OCI-LY3 (cell line): ENCODE measurements around the gene CYP27A1.

Experiments used
- EZH2phosphoT487 ChIP-seq: fragments of 200-600 bp; shearing (Covaris generic); IDR thresholded peaks from 2 replicates; pipeline ENCODE4 v1.6.1; 2018; ENCODE audit warnings: antibody characterized with exemption, mixed run types, low read depth
- TF ChIP-seq, protein P1 (sequence below): fragments of 200-600, 300-600 bp; sonication (generic); IDR thresholded peaks from 2 replicates; pipeline ENCODE4 v1.5.1; 2014; ENCODE audit warnings: antibody characterized with exemption, low read length, low read depth

DNA sequence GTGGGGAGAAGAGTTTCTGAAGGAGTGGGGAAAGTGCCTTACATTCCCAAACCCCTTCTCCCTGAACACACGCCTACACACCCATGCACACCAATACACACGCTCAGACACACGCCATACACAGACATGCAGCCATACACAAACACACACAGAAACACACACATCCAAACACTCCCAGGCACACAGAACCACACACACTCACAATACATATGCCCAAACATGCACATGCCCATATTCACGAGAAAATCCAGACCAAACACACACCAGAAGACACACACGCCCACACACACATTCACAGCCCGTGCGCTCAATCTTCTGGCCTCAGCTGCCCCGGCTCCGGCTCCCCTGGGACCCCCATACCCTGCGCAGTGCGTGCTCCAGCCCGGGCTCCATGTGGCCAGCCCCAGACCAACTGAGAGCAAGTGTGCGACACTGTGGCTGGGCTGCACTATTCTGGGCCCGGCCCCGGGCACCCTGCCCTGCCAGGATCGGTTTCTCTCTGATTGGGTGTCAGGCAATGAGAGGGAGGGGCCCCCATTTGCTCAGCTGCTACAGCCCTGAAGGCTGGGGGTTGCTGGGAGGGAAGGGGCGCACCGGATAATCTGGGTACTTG is 49.5 kb downstream of the CYP27A1 start, which contains the start of gene PRKAG3:
- TF ChIP-seq, protein P1, sequence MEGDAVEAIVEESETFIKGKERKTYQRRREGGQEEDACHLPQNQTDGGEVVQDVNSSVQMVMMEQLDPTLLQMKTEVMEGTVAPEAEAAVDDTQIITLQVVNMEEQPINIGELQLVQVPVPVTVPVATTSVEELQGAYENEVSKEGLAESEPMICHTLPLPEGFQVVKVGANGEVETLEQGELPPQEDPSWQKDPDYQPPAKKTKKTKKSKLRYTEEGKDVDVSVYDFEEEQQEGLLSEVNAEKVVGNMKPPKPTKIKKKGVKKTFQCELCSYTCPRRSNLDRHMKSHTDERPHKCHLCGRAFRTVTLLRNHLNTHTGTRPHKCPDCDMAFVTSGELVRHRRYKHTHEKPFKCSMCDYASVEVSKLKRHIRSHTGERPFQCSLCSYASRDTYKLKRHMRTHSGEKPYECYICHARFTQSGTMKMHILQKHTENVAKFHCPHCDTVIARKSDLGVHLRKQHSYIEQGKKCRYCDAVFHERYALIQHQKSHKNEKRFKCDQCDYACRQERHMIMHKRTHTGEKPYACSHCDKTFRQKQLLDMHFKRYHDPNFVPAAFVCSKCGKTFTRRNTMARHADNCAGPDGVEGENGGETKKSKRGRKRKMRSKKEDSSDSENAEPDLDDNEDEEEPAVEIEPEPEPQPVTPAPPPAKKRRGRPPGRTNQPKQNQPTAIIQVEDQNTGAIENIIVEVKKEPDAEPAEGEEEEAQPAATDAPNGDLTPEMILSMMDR: no peak
- no peak for TF ChIP-seq EZH2phosphoT487
